ENCODE results near the gene PANX1.

The PANX1 gene

DNA sequence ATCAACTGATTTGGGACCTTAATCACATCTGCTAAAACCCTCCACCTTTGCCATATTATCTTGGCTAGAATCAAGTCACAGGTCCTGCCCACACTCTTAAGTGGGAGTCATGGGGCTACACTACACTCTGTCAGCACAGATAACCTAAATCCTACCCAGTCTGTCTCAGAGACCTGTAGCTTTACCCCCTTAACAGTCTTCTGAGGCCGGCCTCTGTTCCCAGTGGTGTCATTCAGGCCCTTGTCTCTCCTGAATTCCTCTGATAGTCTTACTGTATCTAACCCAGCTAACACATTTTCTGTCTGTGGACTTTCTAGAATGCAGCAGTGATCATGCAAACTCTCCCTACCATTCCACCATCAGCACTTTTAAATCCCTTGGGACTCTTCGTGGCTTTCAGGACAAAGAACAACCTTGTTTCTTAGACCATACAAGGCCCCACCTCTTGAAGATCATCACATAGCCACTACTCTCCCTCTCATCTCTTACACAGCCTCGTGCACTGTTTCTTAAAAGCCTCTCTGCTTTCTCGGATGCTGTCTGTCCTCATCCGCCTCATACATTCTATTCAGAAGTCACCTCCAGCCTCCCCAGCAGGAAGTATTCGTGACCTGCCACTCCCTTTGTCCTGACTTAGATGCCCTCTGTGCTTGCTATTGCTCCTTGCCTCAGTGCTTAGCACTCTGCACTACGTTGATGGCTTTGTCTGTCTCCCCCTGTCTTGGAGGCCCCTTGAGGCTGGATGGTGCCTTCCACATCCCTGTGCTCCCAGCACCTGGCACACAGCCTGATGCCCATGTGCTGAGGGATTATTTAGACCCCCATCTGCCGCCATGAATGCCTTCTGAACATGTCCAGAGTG is 57.9 kb downstream of the PANX1 start:
- no peak overlapping the region for H3K4me3 ChIP-seq (ENCODE audit: control insufficient read depth, low read depth, low read length)
- TF ChIP-seq, protein P1, sequence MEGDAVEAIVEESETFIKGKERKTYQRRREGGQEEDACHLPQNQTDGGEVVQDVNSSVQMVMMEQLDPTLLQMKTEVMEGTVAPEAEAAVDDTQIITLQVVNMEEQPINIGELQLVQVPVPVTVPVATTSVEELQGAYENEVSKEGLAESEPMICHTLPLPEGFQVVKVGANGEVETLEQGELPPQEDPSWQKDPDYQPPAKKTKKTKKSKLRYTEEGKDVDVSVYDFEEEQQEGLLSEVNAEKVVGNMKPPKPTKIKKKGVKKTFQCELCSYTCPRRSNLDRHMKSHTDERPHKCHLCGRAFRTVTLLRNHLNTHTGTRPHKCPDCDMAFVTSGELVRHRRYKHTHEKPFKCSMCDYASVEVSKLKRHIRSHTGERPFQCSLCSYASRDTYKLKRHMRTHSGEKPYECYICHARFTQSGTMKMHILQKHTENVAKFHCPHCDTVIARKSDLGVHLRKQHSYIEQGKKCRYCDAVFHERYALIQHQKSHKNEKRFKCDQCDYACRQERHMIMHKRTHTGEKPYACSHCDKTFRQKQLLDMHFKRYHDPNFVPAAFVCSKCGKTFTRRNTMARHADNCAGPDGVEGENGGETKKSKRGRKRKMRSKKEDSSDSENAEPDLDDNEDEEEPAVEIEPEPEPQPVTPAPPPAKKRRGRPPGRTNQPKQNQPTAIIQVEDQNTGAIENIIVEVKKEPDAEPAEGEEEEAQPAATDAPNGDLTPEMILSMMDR (IDR thresholded peaks at IDR 0.05; ENCODE audit: control insufficient read depth, insufficient read depth, low read depth, low read length, missing control alignments) = no peak
- DNase-seq (ENCODE audit: low read depth) = no peak

- no peak overlapping the region for H3K4me3 ChIP-seq (ENCODE audit: control insufficient read depth, low read depth, low read length)
- TF ChIP-seq, protein P1 (IDR thresholded peaks at IDR 0.05; ENCODE audit: control insufficient read depth, insufficient read depth, low read depth, low read length, missing control alignments) = no peak
- DNase-seq (ENCODE audit: low read depth) = no peak
Measured at GRCh38 chr11:94193288-94193687, 64.6 kb downstream of the PANX1 start.

DNA sequence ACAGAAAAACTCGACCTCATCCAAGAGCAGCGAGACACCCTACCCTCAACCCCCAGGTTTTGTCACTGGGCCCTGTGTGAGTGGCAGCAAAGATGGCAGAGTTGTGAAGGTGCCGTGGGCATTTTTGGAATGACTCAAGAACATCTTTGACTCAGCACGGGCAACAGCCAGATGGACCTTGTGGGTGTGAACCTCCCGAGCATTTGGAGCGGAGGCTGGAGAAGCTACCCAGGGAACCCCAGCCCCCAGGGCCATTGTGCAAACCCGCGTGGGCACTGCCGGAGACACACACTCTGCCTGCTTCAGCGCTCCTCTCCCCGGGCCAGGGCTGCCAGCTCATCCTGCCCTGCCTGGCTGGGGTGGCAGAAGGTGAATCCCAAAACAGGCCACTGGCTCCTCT is 66.1 kb downstream of the PANX1 start:
- DNase-seq (ENCODE audit: low read depth) = no peak
- TF ChIP-seq, protein P1 (IDR thresholded peaks at IDR 0.05; ENCODE audit: control insufficient read depth, insufficient read depth, low read depth, low read length, missing control alignments) = no peak
- H3K4me3 ChIP-seq (ENCODE audit: control insufficient read depth, low read depth, low read length) = no peak overlapping the region

- no peak for DNase-seq (ENCODE audit: low read depth)
- TF ChIP-seq, protein P1 (IDR thresholded peaks at IDR 0.05; ENCODE audit: control insufficient read depth, insufficient read depth, low read depth, low read length, missing control alignments) = no peak
- H3K4me3 ChIP-seq (ENCODE audit: control insufficient read depth, low read depth, low read length) = no peak overlapping the region
Measured at GRCh38 chr11:94196363-94196762, 67.7 kb downstream of the PANX1 start.

- TF ChIP-seq, protein P1 (IDR thresholded peaks at IDR 0.05; ENCODE audit: control insufficient read depth, insufficient read depth, low read depth, low read length, missing control alignments) = no peak
- DNase-seq (ENCODE audit: low read depth) = no peak
- H3K4me3 ChIP-seq (ENCODE audit: control insufficient read depth, low read depth, low read length) = no peak overlapping the region
Measured at GRCh38 chr11:94198718-94199117, 70.1 kb downstream of the PANX1 start.

- no peak for DNase-seq (ENCODE audit: low read depth)
- TF ChIP-seq, protein P1 (IDR thresholded peaks at IDR 0.05; ENCODE audit: control insufficient read depth, insufficient read depth, low read depth, low read length, missing control alignments) = no peak
- no peak overlapping the region for H3K4me3 ChIP-seq (ENCODE audit: control insufficient read depth, low read depth, low read length)
Measured at GRCh38 chr11:94199136-94200130, 70.8 kb downstream of the PANX1 start.
